CD4-positive, alpha-beta T cell treated with Interleukin-2 at 100 ng/mL for 4 hours (primary cell): Measurements from ENCODE around the gene INO80.
"Not testable (repeated sequence)": the region's sequence is repeated elsewhere in the genome, so short reads cannot be mapped to it uniquely, and the experiment has no call there.

Experiments
- DNase-seq: peaks from one replicate; pipeline ENCODE4 v3.0.0-alpha.2; 2020; ENCODE audit warnings: low spot score

INO80 gene, protein sequence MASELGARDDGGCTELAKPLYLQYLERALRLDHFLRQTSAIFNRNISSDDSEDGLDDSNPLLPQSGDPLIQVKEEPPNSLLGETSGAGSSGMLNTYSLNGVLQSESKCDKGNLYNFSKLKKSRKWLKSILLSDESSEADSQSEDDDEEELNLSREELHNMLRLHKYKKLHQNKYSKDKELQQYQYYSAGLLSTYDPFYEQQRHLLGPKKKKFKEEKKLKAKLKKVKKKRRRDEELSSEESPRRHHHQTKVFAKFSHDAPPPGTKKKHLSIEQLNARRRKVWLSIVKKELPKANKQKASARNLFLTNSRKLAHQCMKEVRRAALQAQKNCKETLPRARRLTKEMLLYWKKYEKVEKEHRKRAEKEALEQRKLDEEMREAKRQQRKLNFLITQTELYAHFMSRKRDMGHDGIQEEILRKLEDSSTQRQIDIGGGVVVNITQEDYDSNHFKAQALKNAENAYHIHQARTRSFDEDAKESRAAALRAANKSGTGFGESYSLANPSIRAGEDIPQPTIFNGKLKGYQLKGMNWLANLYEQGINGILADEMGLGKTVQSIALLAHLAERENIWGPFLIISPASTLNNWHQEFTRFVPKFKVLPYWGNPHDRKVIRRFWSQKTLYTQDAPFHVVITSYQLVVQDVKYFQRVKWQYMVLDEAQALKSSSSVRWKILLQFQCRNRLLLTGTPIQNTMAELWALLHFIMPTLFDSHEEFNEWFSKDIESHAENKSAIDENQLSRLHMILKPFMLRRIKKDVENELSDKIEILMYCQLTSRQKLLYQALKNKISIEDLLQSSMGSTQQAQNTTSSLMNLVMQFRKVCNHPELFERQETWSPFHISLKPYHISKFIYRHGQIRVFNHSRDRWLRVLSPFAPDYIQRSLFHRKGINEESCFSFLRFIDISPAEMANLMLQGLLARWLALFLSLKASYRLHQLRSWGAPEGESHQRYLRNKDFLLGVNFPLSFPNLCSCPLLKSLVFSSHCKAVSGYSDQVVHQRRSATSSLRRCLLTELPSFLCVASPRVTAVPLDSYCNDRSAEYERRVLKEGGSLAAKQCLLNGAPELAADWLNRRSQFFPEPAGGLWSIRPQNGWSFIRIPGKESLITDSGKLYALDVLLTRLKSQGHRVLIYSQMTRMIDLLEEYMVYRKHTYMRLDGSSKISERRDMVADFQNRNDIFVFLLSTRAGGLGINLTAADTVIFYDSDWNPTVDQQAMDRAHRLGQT (N-terminal part only)

DNA sequence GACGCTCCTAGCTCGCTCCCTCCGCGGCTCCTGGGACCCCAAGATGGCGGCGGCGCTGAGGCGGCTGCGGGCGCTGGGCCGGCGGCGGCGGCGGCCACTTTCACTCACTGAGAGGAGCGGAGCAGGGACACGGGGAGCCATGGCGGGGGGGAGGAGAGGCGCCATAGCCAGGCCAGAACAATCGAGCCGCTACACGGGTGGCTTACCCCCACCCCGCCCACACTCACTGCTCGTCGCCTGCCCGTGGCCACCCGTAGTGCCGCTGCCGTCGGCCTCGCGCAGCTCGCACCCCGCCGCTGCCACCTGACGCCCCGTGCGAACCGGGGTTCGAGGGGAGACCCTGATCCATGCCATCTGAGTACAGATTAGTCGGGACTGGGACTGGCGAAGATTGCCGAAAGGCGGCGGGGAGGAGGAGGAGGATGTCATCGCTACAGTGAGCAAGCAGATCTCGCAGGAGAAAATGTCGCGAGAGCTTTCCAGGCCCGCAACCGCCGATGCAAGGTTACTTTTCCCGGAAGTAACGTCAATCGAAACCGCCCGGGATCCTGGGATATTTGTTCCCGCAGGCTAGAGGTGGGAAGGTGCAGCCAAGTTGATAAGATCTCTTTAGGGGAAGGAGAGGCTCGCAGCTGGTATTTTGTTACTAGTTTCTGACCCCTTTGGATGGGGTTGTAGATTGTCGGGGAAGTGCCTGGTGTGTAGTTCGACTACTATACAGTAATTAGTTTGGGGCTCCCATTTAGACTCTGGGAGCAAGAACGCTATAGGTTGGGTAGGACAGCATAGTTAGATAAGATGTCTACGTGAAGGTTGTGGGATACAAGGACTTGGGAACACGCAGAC is at the start of gene INO80:
INO80 (minus strand) TSS at position 165 of the 846 bp plus-strand sequence. CDS start 19,970 bp downstream, outside the sequence.
- DNase-seq = peak; percentile 97

GRCh38 chr15:41161736-41162135 is 45.7 kb upstream of the INO80 start:
- no peak for DNase-seq

DNA sequence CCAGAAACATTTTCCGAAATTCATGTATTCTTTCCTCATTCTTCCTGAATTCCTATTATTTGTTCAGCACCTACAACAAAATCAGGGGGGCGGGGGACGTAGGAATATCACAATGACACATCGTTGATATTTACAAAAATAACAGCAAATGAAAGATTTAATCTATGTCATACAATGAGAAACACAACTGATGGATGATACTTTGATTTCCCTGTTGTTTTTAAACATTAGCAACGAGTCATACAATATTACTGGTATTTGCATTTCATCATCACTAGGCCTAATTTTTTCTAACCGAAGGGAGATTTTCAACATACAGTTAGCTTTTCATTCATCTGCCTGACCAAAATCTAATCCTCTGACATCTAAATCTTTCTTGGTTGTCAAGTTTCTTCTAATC is 45.3 kb upstream of the INO80 start:
- DNase-seq = no peak

- no peak for DNase-seq
Observed at GRCh38 chr15:41160639-41161315, 44.7 kb upstream of the INO80 start.

DNA sequence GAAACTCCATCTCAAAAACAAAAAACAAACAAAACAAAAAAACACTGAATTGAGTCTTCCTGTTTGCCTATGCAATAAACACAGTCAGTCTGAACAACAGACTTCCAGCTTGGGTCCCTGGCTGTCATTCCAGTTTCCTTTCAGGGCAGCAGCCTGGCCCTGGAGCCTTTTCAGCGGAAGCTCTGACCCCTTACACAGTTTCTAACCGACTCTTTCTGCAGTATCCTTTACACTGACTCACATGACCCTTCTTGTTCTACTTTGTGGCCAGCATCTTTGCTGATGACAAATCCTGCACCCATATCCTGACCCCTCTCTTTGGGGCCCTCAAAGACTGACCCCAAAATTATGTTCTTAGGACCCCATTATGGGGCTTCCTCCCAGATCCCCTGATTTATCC is 38.3 kb upstream of the INO80 start:
- DNase-seq = no peak

DNA sequence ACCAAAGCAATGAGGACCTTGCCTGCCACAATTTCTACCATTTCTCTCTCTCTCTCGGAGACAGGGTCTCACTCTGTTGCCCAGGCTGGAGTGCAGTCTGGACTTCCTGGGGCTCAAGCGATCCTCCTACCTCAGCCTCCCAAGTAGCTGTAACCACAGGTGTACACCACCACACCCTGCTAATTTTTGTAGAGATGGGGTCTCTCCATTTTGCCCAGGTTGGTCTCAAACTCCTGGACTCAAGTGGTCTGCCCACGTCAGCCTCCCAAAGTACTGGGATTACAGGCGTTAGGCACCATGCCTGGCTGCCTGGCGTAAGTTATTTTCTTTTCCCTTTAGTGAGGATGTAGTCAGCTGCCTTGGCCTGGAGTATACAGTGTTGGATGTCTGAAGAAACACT is 37.7 kb upstream of the INO80 start:
- no peak for DNase-seq

- no peak for DNase-seq
Observed at GRCh38 chr15:41151451-41152005, 35.4 kb upstream of the INO80 start.

- DNase-seq = no peak
Observed at GRCh38 chr15:41150279-41150678, 34.2 kb upstream of the INO80 start.

DNA sequence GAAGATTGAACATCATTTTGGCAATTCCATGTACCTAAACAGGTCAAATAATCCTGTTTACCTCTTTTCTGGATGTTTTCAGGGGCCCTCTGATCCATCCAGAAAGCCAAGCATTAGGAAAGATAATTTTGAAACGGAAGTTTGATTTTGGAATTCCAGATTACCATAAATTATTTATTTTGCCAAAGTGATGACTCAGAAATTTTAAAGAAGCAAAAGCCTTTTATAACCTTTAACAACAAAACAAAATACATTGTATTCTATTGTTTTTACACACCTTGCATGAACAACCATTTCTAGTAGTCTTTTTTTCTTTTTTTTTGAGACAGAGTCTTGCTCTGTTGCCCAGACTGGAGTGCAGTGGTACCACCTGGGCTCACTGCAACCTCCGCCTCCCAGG is 32.0 kb upstream of the INO80 start:
- no peak for DNase-seq

GRCh38 chr15:41139619-41140018 is 23.5 kb upstream of the INO80 start:
- no peak for DNase-seq

DNA sequence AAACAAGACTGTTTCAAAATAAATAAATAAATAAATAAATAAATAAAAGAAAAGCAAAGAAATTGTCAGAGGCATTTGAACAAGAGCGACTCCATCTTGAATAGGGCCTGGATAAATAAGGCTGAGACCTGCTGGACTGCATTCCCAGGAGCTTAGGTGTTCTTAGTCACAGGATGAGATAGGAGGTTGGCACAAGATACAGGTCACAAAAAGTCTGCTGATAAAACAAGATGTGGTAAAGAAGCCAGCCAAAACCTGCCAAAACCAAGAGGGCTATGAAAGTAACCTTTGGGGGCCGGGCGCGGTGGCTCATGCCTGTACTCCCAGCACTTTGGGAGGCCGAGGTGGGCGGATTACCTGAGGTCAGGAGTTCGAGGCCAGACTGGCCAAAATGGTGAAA is 23.0 kb upstream of the INO80 start:
- not testable (repeated sequence) for DNase-seq

DNA sequence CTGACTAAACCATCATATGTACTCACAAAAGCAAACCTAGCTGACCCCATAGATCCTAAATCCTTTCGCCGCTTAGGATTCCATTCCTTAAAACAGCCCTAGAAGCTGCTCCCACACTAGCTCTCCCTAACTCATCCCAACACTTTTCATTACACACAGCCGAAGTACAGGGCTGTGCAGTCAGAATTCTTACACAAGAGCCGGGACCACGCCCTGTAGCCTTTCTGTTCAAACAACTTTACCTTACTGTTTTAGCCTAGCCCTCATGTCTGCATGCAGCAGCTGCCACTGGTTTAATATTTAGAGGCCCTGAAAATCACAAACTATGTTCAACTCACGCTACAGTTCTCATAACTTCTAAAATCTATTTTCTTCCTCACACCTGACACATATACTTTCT is 19.5 kb upstream of the INO80 start:
- not testable (repeated sequence) for DNase-seq

DNA sequence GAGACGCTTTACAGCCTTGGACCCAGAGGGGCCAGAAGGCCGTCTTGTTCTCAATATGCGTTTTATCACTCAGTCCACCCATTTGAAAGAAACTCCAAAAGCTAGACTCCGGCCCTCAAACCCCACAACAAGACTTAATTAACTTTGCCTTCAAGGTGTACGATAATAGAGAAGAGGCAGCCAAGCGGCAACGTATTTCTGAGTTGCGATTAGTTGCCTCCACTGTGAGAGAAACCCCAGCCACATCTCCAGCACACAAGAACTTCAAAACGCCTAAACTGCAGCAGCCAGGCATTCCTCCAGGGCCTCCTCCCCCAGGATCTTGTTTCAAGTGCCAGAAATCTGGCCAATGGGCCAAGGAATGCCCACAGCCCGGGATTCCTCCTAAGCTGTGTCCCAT is 17.4 kb upstream of the INO80 start:
- no peak for DNase-seq

GRCh38 chr15:41132094-41132493 is 16.0 kb upstream of the INO80 start:
- not testable (repeated sequence) for DNase-seq

DNA sequence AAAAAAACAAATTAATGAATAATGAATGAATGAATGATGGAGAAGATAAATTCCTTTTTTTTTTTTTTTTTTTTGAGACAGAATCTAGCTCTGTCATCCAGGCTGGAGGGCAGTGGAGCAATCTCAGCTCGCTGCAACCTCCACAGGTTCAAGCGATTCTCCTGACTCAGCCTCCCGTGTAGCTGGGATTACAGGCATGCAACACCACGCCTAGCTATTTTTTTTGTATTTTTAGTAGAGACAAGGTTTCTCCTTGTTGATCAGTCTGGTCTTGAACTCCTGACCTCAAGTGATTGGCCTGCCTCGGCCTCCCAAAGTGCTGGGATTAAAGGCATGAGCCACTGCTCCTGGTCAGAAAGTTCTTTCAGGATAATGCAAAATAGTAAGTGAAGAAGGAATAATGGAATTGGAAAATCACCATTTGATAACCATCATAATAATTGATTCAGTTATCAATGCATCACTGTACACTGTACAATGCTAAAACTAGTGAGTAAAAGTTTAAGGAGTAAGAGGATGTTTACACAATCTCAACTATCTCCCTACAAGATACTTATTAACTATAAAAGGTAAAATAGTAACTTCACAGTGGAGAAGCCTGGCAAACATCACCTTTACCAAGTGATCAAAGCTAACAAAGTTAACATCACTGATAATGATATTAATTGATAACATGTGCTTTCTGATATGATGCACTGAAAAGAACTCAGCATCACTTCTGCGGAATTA is 12.3 kb upstream of the INO80 start:
- DNase-seq = no peak

GRCh38 chr15:41125931-41126642 is 10.0 kb upstream of the INO80 start:
- no peak for DNase-seq

- no peak for DNase-seq
Observed at GRCh38 chr15:41125063-41125669, 9.1 kb upstream of the INO80 start.

GRCh38 chr15:41124058-41124457 is 8.0 kb upstream of the INO80 start:
- no peak for DNase-seq

- no peak for DNase-seq
Observed at GRCh38 chr15:41122849-41123248, 6.8 kb upstream of the INO80 start.
